PC-9 (cell line): ENCODE data around the gene BCR.

Source experiments
- CTCF ChIP-seq: fragments of 200-600 bp; sonication (generic); conservative IDR thresholded peaks from 2 replicates; pipeline ENCODE4 v1.6.1; 2017; ENCODE audit warnings: mixed run types, antibody characterized with exemption, mild to moderate bottlenecking, moderate library complexity
- EZH2 ChIP-seq: fragments of 200-600 bp; sonication (generic); IDR thresholded peaks from 2 replicates; pipeline ENCODE4 v1.8.0; 2017; ENCODE audit warnings: antibody characterized with exemption, low read depth

GRCh38 chr22:23271597-23271908 lies 91.2 kb downstream of the BCR start:
- no peak for TF ChIP-seq EZH2
- TF ChIP-seq CTCF, result no peak
